HepG2 (cell line): ENCODE data around the gene LIMK2. TPM values are rescaled to one million over a fixed set of nuclear protein-coding genes. Genes with fewer than 3 reads are reported as not detected.
A peak's percentile ranks its signal among the peaks of the same experiment; 100 is the strongest.

Experiments
- ATAD3A ChIP-seq: sonication (generic); formaldehyde crosslinking; IDR thresholded peaks from 2 replicates; pipeline ENCODE4 v1.4.0; 2020; ENCODE audit warnings: missing genetic modification reagents
- CREB1 ChIP-seq, 2 experiments: fragments of 450-650 bp in 1 of 2; IDR thresholded peaks; 2 replicates each; pipeline ENCODE4 v1.6.1; 2016 to 2017; ENCODE audit warnings: control low read depth in 1 of 2, mild to moderate bottlenecking in 1 of 2, missing compliant biosample characterization in 1 of 2, missing genetic modification characterization in 1 of 2
- FOXM1 ChIP-seq: sonication (generic); formaldehyde crosslinking; IDR thresholded peaks from 2 replicates; pipeline ENCODE4 v1.5.0; 2020; ENCODE audit warnings: missing genetic modification reagents
- GTF2F1 ChIP-seq: fragments of 150-350 bp; IDR thresholded peaks from 2 replicates; pipeline ENCODE4 v1.6.1; 2014; ENCODE audit warnings: low read length
- HES4 ChIP-seq: sonication (generic); formaldehyde crosslinking; IDR thresholded peaks from 2 replicates; pipeline ENCODE4 v1.9.0; 2021; ENCODE audit warnings: mild to moderate bottlenecking, missing genetic modification reagents, borderline replicate concordance
- MTF1 ChIP-seq: sonication (generic); formaldehyde crosslinking; IDR thresholded peaks from 2 replicates; pipeline ENCODE4 v1.5.0; 2020; ENCODE audit warnings: missing genetic modification reagents
- NR2C2 ChIP-seq: sonication (generic); formaldehyde crosslinking; IDR thresholded peaks from 2 replicates; pipeline ENCODE4 v1.4.0; 2020; ENCODE audit warnings: missing genetic modification reagents, mild to moderate bottlenecking, moderate library complexity, borderline replicate concordance
- PTBP1 ChIP-seq: fragments of 200-400 bp; formaldehyde crosslinking; IDR thresholded peaks from 2 replicates; pipeline ENCODE4 v1.6.1; 2018; ENCODE audit warnings: low read length, low read depth; ENCODE audit not compliant: poor library complexity, severe bottlenecking
- XRCC5 ChIP-seq: fragments of 200-400 bp; formaldehyde crosslinking; optimal IDR thresholded peaks from 2 replicates; pipeline ENCODE3; 2017; ENCODE audit warnings: mild to moderate bottlenecking, low read length
- ZEB1 ChIP-seq: IDR thresholded peaks from 2 replicates; pipeline ENCODE4 v1.6.1; 2012; ENCODE audit warnings: mild to moderate bottlenecking, low read depth, inconsistent platforms; ENCODE audit not compliant: insufficient replicate concordance
- ZNF251 ChIP-seq: sonication (generic); formaldehyde crosslinking; IDR thresholded peaks from 2 replicates; pipeline ENCODE4 v1.9.0; 2021; ENCODE audit warnings: mild to moderate bottlenecking, missing genetic modification reagents
- ZNF746 ChIP-seq: sonication (generic); formaldehyde crosslinking; IDR thresholded peaks from 2 replicates; pipeline ENCODE4 v1.8.0; 2022; ENCODE audit warnings: mild to moderate bottlenecking, missing genetic modification reagents
- ZNF781 ChIP-seq: sonication (generic); formaldehyde crosslinking; IDR thresholded peaks from 2 replicates; pipeline ENCODE4 v1.5.1; 2020; ENCODE audit warnings: borderline replicate concordance, mild to moderate bottlenecking, missing genetic modification reagents; ENCODE audit errors: not compliant biosample characterization
- polyA plus RNA-seq, 8 experiments: library from polyadenylated mRNA; depleted of rRNA in 3 of 8; stranded (reverse) in 7 of 8; unstranded in 1 of 8; fragments of >200 nt; fragmentation: Illumina TruSeq in 4 of 8; extraction: Trizol in 4 of 8; gene quantifications; 2 replicates each; pipeline versions ENCODE4 v1.2.1 to v1.2.3, GENCODE V29; 2011 to 2016; ENCODE audit warnings: low read depth in 4 of 8, missing spikeins in 1 of 8, mixed read lengths in 1 of 8; ENCODE audit not compliant: insufficient read depth in 1 of 8
- total RNA-seq, 5 experiments: library from RNA; depleted of rRNA; stranded (reverse); fragments of >200 nt; fragmentation: Illumina TruSeq; extraction: Trizol; gene quantifications; 2 replicates each; pipeline ENCODE4 v1.2.3, GENCODE V29; 2016; ENCODE audit warnings: low read depth in 1 of 5
- TF ChIP-seq, protein P1 (sequence below): sonication (generic); formaldehyde crosslinking; IDR thresholded peaks from 2 replicates; pipeline ENCODE4 v1.4.0; 2020; ENCODE audit warnings: missing genetic modification reagents, mild to moderate bottlenecking, borderline replicate concordance
- TF ChIP-seq, protein P2 (sequence below): sonication (generic); formaldehyde crosslinking; IDR thresholded peaks from 2 replicates; pipeline ENCODE4 v1.5.0; 2020; ENCODE audit warnings: mild to moderate bottlenecking, missing genetic modification reagents
- TF ChIP-seq, protein P3 (sequence below): sonication (generic); formaldehyde crosslinking; IDR thresholded peaks from 2 replicates; pipeline ENCODE4 v1.4.0; 2020; ENCODE audit warnings: mild to moderate bottlenecking, missing genetic modification reagents
- TF ChIP-seq, protein P4 (sequence below): sonication (generic); formaldehyde crosslinking; IDR thresholded peaks from 2 replicates; pipeline ENCODE4 v1.8.0; 2022; ENCODE audit warnings: mild to moderate bottlenecking, missing genetic modification reagents; ENCODE audit not compliant: insufficient replicate concordance

The LIMK2 gene
- total and polyA plus RNA-seq, 2 of the 13 experiments (the other 11 are each of a cell fraction or from before 2014, with no cell fraction given) = 20.9 to 29.8 TPM

DNA sequence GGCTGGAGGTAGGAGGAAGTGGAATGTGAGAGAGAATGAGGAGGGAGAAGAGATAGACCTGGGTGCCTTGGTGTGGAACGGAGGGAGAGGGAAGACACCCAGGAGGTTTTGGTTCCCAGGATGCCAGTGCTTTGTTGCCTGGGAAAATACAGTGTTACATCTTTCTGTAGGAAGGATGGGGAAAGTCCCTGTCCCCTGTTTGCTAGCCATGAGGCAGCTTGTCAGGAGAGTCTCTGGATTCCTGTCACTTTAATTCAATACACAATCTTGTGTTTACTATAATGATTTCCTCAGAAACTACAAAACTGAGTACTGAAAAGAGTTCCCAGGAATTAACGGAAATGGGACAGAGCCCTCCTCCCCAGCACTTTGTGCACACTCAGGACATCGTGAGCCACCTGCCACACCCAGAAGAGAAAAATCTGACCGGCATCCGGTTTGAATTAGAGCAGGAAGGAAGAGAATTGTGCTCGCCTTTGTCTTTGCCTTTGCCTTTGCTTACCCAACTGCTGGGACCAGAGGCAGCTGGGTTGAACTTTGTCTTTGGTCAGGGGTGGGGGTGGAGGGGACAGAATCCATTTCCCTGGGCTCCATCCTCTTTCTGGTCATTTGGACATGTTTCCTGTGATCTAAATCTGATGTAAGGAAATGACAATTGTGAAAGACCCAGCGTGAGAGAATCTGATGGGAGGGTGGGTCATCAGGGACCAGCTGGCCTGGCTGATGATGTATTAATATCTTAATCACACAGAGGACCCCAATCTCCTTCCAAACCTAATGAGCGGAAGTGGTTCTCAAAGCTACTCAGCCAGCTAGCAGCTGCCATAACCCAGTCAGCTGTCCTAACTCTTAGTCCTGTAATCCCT lies 1.3 kb upstream of the LIMK2 start (continued):
- TF ChIP-seq, protein P1, sequence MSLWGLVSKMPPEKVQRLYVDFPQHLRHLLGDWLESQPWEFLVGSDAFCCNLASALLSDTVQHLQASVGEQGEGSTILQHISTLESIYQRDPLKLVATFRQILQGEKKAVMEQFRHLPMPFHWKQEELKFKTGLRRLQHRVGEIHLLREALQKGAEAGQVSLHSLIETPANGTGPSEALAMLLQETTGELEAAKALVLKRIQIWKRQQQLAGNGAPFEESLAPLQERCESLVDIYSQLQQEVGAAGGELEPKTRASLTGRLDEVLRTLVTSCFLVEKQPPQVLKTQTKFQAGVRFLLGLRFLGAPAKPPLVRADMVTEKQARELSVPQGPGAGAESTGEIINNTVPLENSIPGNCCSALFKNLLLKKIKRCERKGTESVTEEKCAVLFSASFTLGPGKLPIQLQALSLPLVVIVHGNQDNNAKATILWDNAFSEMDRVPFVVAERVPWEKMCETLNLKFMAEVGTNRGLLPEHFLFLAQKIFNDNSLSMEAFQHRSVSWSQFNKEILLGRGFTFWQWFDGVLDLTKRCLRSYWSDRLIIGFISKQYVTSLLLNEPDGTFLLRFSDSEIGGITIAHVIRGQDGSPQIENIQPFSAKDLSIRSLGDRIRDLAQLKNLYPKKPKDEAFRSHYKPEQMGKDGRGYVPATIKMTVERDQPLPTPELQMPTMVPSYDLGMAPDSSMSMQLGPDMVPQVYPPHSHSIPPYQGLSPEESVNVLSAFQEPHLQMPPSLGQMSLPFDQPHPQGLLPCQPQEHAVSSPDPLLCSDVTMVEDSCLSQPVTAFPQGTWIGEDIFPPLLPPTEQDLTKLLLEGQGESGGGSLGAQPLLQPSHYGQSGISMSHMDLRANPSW (CRISPR knock-in tag) = no peak; the same call in 1 of the 2 replicates
- TF ChIP-seq, protein P2, sequence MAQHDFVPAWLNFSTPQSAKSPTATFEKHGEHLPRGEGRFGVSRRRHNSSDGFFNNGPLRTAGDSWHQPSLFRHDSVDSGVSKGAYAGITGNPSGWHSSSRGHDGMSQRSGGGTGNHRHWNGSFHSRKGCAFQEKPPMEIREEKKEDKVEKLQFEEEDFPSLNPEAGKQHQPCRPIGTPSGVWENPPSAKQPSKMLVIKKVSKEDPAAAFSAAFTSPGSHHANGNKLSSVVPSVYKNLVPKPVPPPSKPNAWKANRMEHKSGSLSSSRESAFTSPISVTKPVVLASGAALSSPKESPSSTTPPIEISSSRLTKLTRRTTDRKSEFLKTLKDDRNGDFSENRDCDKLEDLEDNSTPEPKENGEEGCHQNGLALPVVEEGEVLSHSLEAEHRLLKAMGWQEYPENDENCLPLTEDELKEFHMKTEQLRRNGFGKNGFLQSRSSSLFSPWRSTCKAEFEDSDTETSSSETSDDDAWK = no peak
- TF ChIP-seq XRCC5 = peak; percentile 67
- no peak for TF ChIP-seq ATAD3A (CRISPR knock-in tag)
- no peak for TF ChIP-seq ZNF251
- TF ChIP-seq, protein P3, sequence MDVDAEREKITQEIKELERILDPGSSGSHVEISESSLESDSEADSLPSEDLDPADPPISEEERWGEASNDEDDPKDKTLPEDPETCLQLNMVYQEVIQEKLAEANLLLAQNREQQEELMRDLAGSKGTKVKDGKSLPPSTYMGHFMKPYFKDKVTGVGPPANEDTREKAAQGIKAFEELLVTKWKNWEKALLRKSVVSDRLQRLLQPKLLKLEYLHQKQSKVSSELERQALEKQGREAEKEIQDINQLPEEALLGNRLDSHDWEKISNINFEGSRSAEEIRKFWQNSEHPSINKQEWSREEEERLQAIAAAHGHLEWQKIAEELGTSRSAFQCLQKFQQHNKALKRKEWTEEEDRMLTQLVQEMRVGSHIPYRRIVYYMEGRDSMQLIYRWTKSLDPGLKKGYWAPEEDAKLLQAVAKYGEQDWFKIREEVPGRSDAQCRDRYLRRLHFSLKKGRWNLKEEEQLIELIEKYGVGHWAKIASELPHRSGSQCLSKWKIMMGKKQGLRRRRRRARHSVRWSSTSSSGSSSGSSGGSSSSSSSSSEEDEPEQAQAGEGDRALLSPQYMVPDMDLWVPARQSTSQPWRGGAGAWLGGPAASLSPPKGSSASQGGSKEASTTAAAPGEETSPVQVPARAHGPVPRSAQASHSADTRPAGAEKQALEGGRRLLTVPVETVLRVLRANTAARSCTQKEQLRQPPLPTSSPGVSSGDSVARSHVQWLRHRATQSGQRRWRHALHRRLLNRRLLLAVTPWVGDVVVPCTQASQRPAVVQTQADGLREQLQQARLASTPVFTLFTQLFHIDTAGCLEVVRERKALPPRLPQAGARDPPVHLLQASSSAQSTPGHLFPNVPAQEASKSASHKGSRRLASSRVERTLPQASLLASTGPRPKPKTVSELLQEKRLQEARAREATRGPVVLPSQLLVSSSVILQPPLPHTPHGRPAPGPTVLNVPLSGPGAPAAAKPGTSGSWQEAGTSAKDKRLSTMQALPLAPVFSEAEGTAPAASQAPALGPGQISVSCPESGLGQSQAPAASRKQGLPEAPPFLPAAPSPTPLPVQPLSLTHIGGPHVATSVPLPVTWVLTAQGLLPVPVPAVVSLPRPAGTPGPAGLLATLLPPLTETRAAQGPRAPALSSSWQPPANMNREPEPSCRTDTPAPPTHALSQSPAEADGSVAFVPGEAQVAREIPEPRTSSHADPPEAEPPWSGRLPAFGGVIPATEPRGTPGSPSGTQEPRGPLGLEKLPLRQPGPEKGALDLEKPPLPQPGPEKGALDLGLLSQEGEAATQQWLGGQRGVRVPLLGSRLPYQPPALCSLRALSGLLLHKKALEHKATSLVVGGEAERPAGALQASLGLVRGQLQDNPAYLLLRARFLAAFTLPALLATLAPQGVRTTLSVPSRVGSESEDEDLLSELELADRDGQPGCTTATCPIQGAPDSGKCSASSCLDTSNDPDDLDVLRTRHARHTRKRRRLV (CRISPR knock-in tag) = no peak
- TF ChIP-seq ZEB1 = peak; percentile 59
- TF ChIP-seq HES4 (CRISPR knock-in tag) = no peak
- no peak for TF ChIP-seq FOXM1 (CRISPR knock-in tag)
- TF ChIP-seq MTF1 = no peak
- no peak for TF ChIP-seq CREB1 (IDR thresholded peaks at IDR 0.05)
- TF ChIP-seq CREB1 (CRISPR knock-in tag; IDR thresholded peaks at IDR 0.05) = peak; percentile 25; the same call in 1 of the 2 replicates
- no peak for TF ChIP-seq ZNF746 (CRISPR knock-in tag)
- TF ChIP-seq PTBP1 = no peak
- TF ChIP-seq GTF2F1 = no peak
- no peak for TF ChIP-seq ZNF781 (CRISPR knock-in tag)
- TF ChIP-seq NR2C2 (CRISPR knock-in tag) = peak; percentile 44; the same call in 1 of the 2 replicates
- TF ChIP-seq, protein P4, sequence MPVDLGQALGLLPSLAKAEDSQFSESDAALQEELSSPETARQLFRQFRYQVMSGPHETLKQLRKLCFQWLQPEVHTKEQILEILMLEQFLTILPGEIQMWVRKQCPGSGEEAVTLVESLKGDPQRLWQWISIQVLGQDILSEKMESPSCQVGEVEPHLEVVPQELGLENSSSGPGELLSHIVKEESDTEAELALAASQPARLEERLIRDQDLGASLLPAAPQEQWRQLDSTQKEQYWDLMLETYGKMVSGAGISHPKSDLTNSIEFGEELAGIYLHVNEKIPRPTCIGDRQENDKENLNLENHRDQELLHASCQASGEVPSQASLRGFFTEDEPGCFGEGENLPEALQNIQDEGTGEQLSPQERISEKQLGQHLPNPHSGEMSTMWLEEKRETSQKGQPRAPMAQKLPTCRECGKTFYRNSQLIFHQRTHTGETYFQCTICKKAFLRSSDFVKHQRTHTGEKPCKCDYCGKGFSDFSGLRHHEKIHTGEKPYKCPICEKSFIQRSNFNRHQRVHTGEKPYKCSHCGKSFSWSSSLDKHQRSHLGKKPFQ (CRISPR knock-in tag) = no peak
